NAMALWA (cell line): ENCODE data around the gene SLC7A4.

Experiments
- DNase-seq: peaks from one replicate; pipeline ENCODE4 v3.0.0-alpha.2; 2015; ENCODE audit warnings: low spot score

SLC7A4 gene

GRCh38 chr22:20998411-20999336, 33.7 kb downstream of the SLC7A4 start:
- DNase-seq: no peak

GRCh38 chr22:20997536-20998257, 34.7 kb downstream of the SLC7A4 start:
- no peak for DNase-seq

GRCh38 chr22:20996598-20997535, 35.5 kb downstream of the SLC7A4 start:
- no peak for DNase-seq

- DNase-seq: no peak
Measured at GRCh38 chr22:20996031-20996410, 36.3 kb downstream of the SLC7A4 start.

GRCh38 chr22:20995329-20996030, 36.9 kb downstream of the SLC7A4 start:
- no peak for DNase-seq

GRCh38 chr22:20994902-20995241, 37.5 kb downstream of the SLC7A4 start:
- DNase-seq: no peak

GRCh38 chr22:20994128-20994901, 38.0 kb downstream of the SLC7A4 start:
- no peak for DNase-seq

- no peak for DNase-seq
Measured at GRCh38 chr22:20993304-20994127, 38.8 kb downstream of the SLC7A4 start.

- DNase-seq: no peak
Measured at GRCh38 chr22:20992456-20993303, 39.7 kb downstream of the SLC7A4 start.

- DNase-seq: no peak
Measured at GRCh38 chr22:20992056-20992442, 40.3 kb downstream of the SLC7A4 start.

- DNase-seq: no peak
Measured at GRCh38 chr22:20991252-20992055, 40.9 kb downstream of the SLC7A4 start.

GRCh38 chr22:20990184-20991180, 41.9 kb downstream of the SLC7A4 start:
- DNase-seq: no peak

- no peak for DNase-seq
Measured at GRCh38 chr22:20989323-20990138, 42.8 kb downstream of the SLC7A4 start.

- no peak for DNase-seq
Measured at GRCh38 chr22:20988573-20989322, 43.6 kb downstream of the SLC7A4 start.

- DNase-seq: no peak
Measured at GRCh38 chr22:20987375-20987774, 45.0 kb downstream of the SLC7A4 start.
